ENCODE results near the gene SETD4. TPM values are rescaled to one million over a fixed set of nuclear protein-coding genes. Genes with fewer than 3 reads are reported as not detected.
A peak's percentile ranks its signal among the peaks of the same experiment; 100 is the strongest.
"Not testable (repeated sequence)": the region's sequence is repeated elsewhere in the genome, so short reads cannot be mapped to it uniquely, and the experiment has no call there.

The SETD4 gene
- total RNA-seq, 6 experiments from 2014 or later: 5.0 to 10.4 (median 7.3) TPM

GRCh38 chr21:36104317-36105300, 44.3 kb upstream of the SETD4 start:
- Histone ChIP-seq H3K27me3 (no peaks in the 10 kb centered on the region), H3K36me3 (no peaks in the 10 kb centered on the region), H3K4me1 (no peaks in the 10 kb centered on the region), H3K27ac (no peak overlapping the region), H3K4me3 (no peak overlapping the region), H3K9me3 (no peaks in the 10 kb centered on the region)
- TF ChIP-seq POLR2A (IDR thresholded peaks at IDR 0.05): no peak
- peak; percentile 37 to 62 (median 56) for TF ChIP-seq CTCF (IDR thresholded peaks at IDR 0.05)
- WGBS (ENCODE audit: insufficient coverage, low coverage, low lambda C conversion rate, missing lambda C conversion rate): 45% methylated on average over 23 of the region's 29 CpGs
- peak; percentile 46 to 70 (median 62) for ATAC-seq
- peak in 2 of 3 donors; percentile 51 to 55 for DNase-seq
- intact Hi-C loops (cut with DNase I): no loop called here

GRCh38 chr21:36103434-36103833, 43.1 kb upstream of the SETD4 start:
- ATAC-seq (no peak), DNase-seq (no peak)
- Histone ChIP-seq H3K9me3 (no peaks in the 10 kb centered on the region), H3K27ac (no peak overlapping the region), H3K36me3 (no peaks in the 10 kb centered on the region), H3K27me3 (no peaks in the 10 kb centered on the region), H3K4me3 (no peak overlapping the region), H3K4me1 (no peaks in the 10 kb centered on the region)
- intact Hi-C loops (cut with DNase I): no loop called here
- TF ChIP-seq CTCF (IDR thresholded peaks at IDR 0.05) (no peak), POLR2A (IDR thresholded peaks at IDR 0.05) (no peak)

- H3K27me3 ChIP-seq: no peaks in the 10 kb centered on the region
- H3K36me3 ChIP-seq: no peaks in the 10 kb centered on the region
- DNase-seq (no peak), ATAC-seq (no peak)
- H3K4me3 ChIP-seq: no peak overlapping the region
- intact Hi-C loops (cut with DNase I): no loop called here
- no peaks in the 10 kb centered on the region for H3K9me3 ChIP-seq
- no peak overlapping the region for H3K27ac ChIP-seq
- TF ChIP-seq CTCF (IDR thresholded peaks at IDR 0.05): no peak
- TF ChIP-seq POLR2A (IDR thresholded peaks at IDR 0.05): no peak
- H3K4me1 ChIP-seq: no peaks in the 10 kb centered on the region
- 67% methylated on average over 6 of the region's 6 CpGs for WGBS (ENCODE audit: insufficient coverage, low coverage, low lambda C conversion rate, missing lambda C conversion rate)
These were observed 40.8 kb upstream of the SETD4 start for GRCh38 chr21:36100971-36101641.

- H3K9me3 ChIP-seq; DNase-seq; intact Hi-C loops (cut with DNase I); H3K4me1 ChIP-seq; H3K27ac ChIP-seq; H3K36me3 ChIP-seq; H3K4me3 ChIP-seq; ATAC-seq; H3K27me3 ChIP-seq: not testable (repeated sequence)
- 61% methylated on average over 7 of the region's 13 CpGs for WGBS (ENCODE audit: insufficient coverage, low coverage, low lambda C conversion rate, missing lambda C conversion rate)
These were observed 39.4 kb upstream of the SETD4 start for GRCh38 chr21:36099695-36100211.

GRCh38 chr21:36099000-36099399, 38.7 kb upstream of the SETD4 start:
- no peak overlapping the region for H3K4me3 ChIP-seq
- ATAC-seq: no peak
- no peaks in the 10 kb centered on the region for H3K9me3 ChIP-seq
- H3K36me3 ChIP-seq: no peaks in the 10 kb centered on the region
- intact Hi-C loops (cut with DNase I): no loop called here
- H3K27ac ChIP-seq: no peak overlapping the region
- TF ChIP-seq CTCF (IDR thresholded peaks at IDR 0.05) (no peak), POLR2A (IDR thresholded peaks at IDR 0.05) (no peak)
- no peak for DNase-seq
- WGBS (ENCODE audit: insufficient coverage, low coverage, low lambda C conversion rate, missing lambda C conversion rate): 100% methylated on average over 3 of the region's 3 CpGs
- no peaks in the 10 kb centered on the region for H3K4me1 ChIP-seq
- H3K27me3 ChIP-seq: no peaks in the 10 kb centered on the region

Data from right lobe of liver (tissue), 6 donors.